ENCODE results near the gene CCNC. TPM values are rescaled to one million over a fixed set of nuclear protein-coding genes. Genes with fewer than 3 reads are reported as not detected.

CCNC gene, protein sequence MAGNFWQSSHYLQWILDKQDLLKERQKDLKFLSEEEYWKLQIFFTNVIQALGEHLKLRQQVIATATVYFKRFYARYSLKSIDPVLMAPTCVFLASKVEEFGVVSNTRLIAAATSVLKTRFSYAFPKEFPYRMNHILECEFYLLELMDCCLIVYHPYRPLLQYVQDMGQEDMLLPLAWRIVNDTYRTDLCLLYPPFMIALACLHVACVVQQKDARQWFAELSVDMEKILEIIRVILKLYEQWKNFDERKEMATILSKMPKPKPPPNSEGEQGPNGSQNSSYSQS
- 63.8 and 68.2 TPM in 2 replicates for total RNA-seq

DNA sequence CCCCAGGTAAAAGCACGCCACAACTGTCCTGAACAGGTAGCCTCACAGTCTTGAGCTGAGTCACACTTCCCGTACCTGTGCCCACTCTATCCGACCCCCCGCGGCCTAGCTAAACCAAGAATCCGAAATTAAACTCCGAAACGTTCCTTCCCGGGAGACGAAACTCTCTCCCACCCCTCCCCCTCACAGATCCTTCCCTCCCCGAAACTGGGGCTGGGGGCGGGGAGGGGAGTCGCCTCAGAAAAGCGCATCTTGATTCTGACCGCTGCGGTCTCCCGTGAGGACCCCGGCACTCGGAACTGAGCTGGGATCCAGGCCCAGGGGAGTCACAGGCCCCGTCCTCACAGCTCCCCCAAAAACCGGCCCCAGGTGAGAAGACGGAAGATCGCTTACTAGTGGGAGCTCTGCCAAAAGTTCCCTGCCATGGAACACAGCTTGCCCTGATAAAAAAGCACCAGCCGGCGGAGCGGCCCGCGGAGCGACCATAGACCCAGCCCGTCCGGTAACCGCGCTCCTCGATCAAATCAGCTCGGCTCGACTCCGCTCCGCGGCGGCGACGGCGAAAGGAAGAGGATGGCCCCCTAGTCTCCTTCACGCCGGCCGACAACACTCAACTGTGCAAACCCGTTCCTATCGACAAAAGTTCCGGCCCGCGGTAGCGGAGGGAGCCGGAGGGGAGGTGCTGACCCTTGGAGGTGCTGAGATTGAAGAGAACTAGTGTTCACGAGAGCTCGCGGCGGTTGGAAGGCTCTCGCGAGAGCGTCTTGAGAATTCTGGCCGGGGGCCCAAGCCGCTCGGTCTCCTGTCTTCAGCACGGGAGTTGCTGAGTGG is at the start of gene CCNC:
Gene CCNC (minus strand): TSS at position 558 of the 831 bp plus-strand sequence. CDS start 133 bp downstream, at position 425.

DNA sequence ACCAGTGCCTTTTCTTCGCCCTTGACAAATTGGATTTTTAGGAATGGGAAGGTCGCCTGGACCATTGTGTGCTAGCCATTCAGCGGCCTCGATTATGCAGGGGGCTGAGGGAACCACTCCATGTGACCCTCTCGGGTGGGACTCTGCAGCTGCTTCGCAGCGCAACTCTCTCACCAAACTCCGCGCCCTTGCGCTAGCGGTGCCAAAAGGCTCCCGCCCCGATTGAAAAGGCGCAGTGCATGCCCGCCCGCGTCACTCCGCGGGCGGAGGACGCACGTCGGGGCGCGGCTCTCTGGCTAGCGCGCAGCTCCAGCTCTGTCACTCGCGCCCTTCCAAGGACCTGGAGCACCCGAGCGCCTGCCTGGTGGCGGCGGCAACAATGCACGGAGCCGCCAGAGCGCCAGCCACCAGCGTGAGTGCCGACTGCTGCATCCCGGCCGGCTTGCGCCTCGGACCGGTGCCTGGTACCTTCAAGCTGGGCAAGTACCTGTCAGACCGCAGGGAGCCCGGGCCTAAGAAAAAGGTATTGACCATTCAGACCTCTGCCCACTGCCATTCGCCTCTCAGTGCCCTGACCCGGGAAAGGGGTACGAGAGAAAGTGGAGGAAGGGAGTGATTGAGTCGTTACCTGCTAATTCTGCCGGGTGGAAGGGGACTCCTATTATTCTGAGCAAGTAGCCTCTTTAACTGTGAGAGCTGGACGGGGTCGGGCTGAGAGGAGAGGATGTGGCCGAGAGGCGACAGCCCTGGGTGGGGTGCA is 38.4 kb upstream of the CCNC start, which contains the start of gene PRDM13:
Gene PRDM13 (plus strand): TSS at position 178 of the 760 bp plus-strand sequence. CDS start 202 bp downstream, at position 380.

Small RNA genes within 50 kb of the gene (small RNA-seq; reads per million reads assigned to genes)
- not detected for gene RF00019

Other genes with a start within 250 kb of the CCNC start
- 0.81 and 3.2 TPM in 2 replicates for gene FAXC, start 219.0 kb downstream of the CCNC start, total RNA-seq
- gene COQ3, start 174.5 kb downstream of the CCNC start, total RNA-seq: 2.9 and 6.1 TPM in 2 replicates
- 61.9 and 80.3 TPM in 2 replicates for gene PNISR, start 143.4 kb downstream of the CCNC start, total RNA-seq
- 22.6 and 23.2 TPM in 2 replicates for gene USP45, start 53.2 kb downstream of the CCNC start, total RNA-seq
- gene PRDM13, start 38.2 kb upstream of the CCNC start, total RNA-seq: not detected in 2 replicates

All from hair follicle dermal papilla cell (primary cell).